Ovary (tissue), 9 donors: ENCODE data around the gene PLCB1. TPM values are rescaled to one million over a fixed set of nuclear protein-coding genes. Genes with fewer than 3 reads are reported as not detected.

Experiments used
- DNase-seq, 5 donors: peaks; one replicate each; pipeline ENCODE4 v3.0.0-alpha.2; 2019 to 2020
- H3K27ac ChIP-seq, 2 donors: fragments of 200-600 bp; one replicate each; pipeline versions ENCODE4 v1.5.1 to v1.8.0; 2019 to 2022
- H3K27me3 ChIP-seq: fragments of 200-600 bp; one replicate; pipeline ENCODE4 v1.8.0; 2022
- H3K36me3 ChIP-seq: fragments of 200-600 bp; sonication (generic); one replicate; pipeline ENCODE4 v1.5.1; 2019
- H3K4me1 ChIP-seq: one replicate; pipeline ENCODE4 v1.8.1; 2013; ENCODE audit warnings: mild to moderate bottlenecking, moderate library complexity; ENCODE audit not compliant: insufficient read depth
- H3K4me3 ChIP-seq: fragments of 200-600 bp; sonication (generic); one replicate; pipeline ENCODE4 v1.5.1; 2017
- H3K9me3 ChIP-seq, 2 donors: fragments of 200-600 bp in 1 of 2; sonication (generic) in 1 of 2; one replicate each; pipeline versions ENCODE4 v1.5.1 to v1.8.1; 2013 to 2019; ENCODE audit warnings: mild to moderate bottlenecking in 1 of 2, moderate library complexity in 1 of 2
- EP300 ChIP-seq: sonication (generic); formaldehyde crosslinking; IDR thresholded peaks from one replicate; pipeline ENCODE4 v1.6.1; 2017; ENCODE audit warnings: antibody characterized with exemption
- POLR2A ChIP-seq: fragments of 450-650 bp; IDR thresholded peaks from one replicate; pipeline ENCODE4 v1.6.1; 2017; ENCODE audit warnings: antibody characterized with exemption, mild to moderate bottlenecking, moderate library complexity
- WGBS, 3 donors: extraction: QIAGEN DNeasy Blood & Tissue Kit in 1 of 3; methylation state at CpG; one replicate each; pipeline versions ENCODE4 v1.1.5 to v1.1.7; 2013 to 2017; 5-methylcytosine and 5-hydroxymethylcytosine counted together
- intact Hi-C, 4 donors: fragments of 100-400 bp; cut with DNase I; formaldehyde crosslinking; loops; one replicate each; pipeline versions ENCODE4 v1.11.0 to v1.15.1; 2022 to 2023
- polyA plus RNA-seq, 2 donors: library from polyadenylated mRNA; stranded (reverse); fragments of 200-250 nt in 1 of 2; fragments of 350-450 nt in 1 of 2; fragmentation: Illumina TruSeq in 1 of 2; extraction: RNeasy Lipid Tissue Mini Kit (QIAGEN cat#74804) in 1 of 2; gene quantifications; one replicate each; pipeline ENCODE4 v1.2.3, GENCODE V29; 2013 to 2014
- total RNA-seq, 7 donors: library from RNA; depleted of rRNA in 2 of 7; stranded (reverse); fragments of >200 nt in 2 of 7; fragmentation: NEBNext Ultra II Directional in 3 of 7; extraction: Animal tissue kit (Norgen Biotek cat#: 25700) in 3 of 7; gene quantifications; one replicate each; pipeline versions ENCODE4 v1.1.0 to v1.2.4, GENCODE V29; 2016 to 2023
- TF ChIP-seq, protein P1 (sequence below), 3 donors: fragments of 450-650 bp in 2 of 3; fragments of 200-600 bp in 1 of 3; IDR thresholded peaks; one replicate each; pipeline versions ENCODE4 v1.5.1 to v1.8.0; 2016 to 2022; ENCODE audit warnings: antibody characterized with exemption in 3 of 3, mild to moderate bottlenecking in 1 of 3
- donor health status: DM: no; HTN: no; CAD: no; lungs with moderate emphysema.
- donor health status: DM: no; HTN: no; CAD: no.
- donor health status: Bipolar disorder and iron deficiency.
- donor health status: DM: yes; HTN: yes; CAD: no.
- donor health status: DM: no; HTN: no; CAD: no.
- donor health status: DM: yes; HTN: yes; CAD: no.

PLCB1 gene
- total and polyA plus RNA-seq, 9 donors, result 2.9 to 29.5 (median 9.0) TPM

DNA sequence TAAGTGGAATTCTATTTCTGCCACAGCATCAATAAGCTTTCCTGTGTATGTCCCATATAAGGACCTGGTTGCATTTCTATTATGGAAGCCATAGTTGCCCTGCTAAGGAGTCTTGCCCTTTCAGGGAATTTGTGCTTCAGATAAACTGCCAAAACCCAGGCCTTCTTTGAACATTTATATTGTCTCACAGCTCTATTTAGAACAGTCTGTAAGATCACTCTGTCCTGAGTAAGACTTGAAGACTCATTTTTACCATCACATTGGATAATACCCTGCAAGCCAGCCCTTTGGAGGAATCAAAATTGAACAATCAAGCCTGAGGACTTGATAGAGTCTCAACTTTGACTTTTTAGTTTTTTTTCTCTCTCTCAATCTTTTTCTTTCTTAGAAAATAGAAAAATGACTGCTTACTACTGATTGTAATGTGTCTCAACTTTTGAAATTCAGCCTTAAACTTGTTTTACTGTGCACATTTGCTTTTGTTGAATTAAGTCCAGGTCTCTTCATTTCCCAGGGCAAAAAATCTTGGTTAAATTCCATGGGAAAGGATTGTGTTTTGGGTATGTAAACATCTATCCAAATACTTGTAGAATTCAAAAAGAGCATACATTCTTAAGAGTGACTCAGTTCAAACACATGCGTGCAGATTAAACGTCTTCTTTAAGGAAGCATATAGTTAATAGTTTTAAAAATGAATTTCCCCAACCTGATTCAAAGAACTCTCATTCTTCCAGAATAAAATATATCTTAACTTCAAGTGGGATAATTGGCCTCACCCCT, 91.2 kb downstream of the PLCB1 start:
- 4 to 15% (median 9%) methylated on average over 2 of the region's 2 CpGs for WGBS, 3 donors
- TF ChIP-seq, protein P1, sequence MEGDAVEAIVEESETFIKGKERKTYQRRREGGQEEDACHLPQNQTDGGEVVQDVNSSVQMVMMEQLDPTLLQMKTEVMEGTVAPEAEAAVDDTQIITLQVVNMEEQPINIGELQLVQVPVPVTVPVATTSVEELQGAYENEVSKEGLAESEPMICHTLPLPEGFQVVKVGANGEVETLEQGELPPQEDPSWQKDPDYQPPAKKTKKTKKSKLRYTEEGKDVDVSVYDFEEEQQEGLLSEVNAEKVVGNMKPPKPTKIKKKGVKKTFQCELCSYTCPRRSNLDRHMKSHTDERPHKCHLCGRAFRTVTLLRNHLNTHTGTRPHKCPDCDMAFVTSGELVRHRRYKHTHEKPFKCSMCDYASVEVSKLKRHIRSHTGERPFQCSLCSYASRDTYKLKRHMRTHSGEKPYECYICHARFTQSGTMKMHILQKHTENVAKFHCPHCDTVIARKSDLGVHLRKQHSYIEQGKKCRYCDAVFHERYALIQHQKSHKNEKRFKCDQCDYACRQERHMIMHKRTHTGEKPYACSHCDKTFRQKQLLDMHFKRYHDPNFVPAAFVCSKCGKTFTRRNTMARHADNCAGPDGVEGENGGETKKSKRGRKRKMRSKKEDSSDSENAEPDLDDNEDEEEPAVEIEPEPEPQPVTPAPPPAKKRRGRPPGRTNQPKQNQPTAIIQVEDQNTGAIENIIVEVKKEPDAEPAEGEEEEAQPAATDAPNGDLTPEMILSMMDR (IDR thresholded peaks at IDR 0.05), result no peak
- TF ChIP-seq POLR2A (no peak), EP300 (no peak)
- Histone ChIP-seq H3K27me3 (no peaks in the 10 kb centered on the region), H3K9me3 (no peaks in the 10 kb centered on the region), H3K36me3 (no peaks in the 10 kb centered on the region), H3K4me1 (no peaks in the 10 kb centered on the region), H3K27ac (no peak overlapping the region), H3K4me3 (no peak overlapping the region)
- no peak for DNase-seq
- intact Hi-C loops, result no loop called here

DNA sequence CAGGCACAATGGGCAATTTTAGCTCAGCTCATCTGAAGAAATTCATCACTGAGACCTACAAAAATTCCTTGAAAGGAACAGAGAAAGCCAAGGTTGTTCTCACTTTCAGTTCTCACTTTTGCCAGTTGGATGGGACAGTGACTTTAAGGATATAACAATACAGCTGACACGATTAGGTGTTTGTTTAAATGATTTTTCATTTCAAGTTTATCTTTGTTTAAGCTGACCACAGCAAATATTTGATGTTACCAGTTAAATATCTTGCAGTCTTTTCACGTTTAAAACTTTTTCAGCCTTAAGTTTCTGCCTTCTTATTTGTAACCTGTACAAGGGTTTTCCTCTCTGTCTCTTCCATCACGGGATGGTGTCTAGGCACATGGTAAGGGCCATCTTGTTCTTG, 93.6 kb downstream of the PLCB1 start:
- Histone ChIP-seq H3K36me3 (no peaks in the 10 kb centered on the region), H3K27ac (no peak overlapping the region), H3K4me3 (no peak overlapping the region), H3K27me3 (no peaks in the 10 kb centered on the region), H3K9me3 (no peaks in the 10 kb centered on the region), H3K4me1 (no peaks in the 10 kb centered on the region)
- WGBS, 3 donors, result 41 to 61% (median 49%) methylated on average over 3 of the region's 3 CpGs
- TF ChIP-seq EP300 (no peak), POLR2A (no peak)
- TF ChIP-seq, protein P1 (IDR thresholded peaks at IDR 0.05), result no peak
- intact Hi-C loops, result no loop called here
- DNase-seq, result no peak

DNA sequence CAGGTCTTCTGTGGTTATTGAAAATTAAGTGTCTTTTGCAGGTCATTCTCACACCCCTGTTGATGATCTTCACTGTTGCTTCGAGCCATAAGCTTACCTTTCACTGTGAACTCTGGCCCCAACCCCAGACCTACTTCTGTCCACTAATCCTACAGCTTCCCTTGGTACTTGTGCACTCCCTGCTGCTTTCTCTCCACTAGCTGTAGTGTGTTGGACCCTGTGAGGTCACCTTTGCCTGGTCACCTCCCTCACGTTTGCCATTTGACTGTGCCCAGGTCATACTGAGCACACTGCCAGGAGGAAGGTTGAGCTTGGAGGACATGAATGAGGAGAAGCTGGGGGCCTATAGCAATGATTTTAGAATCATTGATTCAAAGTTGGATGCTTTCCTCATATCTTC, 94.0 kb downstream of the PLCB1 start:
- no peak for TF ChIP-seq EP300
- TF ChIP-seq, protein P1 (IDR thresholded peaks at IDR 0.05), result no peak
- no peak for TF ChIP-seq POLR2A
- Histone ChIP-seq H3K4me1 (no peaks in the 10 kb centered on the region), H3K27me3 (no peaks in the 10 kb centered on the region)

DNA sequence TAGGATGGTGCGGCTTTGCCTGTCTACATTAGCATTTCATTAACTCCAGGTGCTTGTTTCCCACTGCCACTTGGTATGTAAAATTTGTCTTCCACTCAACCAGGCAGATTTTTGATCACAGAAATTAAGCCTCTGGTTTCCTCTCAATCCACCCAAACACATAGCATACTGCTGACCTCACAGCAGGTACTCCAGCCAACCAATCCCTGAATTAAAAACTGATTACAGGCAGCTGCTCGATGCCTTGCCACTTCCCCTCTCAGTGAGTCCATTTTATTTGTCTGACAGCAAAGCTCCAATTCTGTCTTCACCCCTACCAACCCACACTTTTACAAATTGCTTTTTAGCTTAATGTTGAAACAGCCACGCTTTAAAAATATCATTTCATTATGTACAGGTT, 95.2 kb downstream of the PLCB1 start:
- intact Hi-C loops, result no loop called here
- Histone ChIP-seq H3K4me1 (no peaks in the 10 kb centered on the region), H3K27ac (no peak overlapping the region), H3K9me3 (no peaks in the 10 kb centered on the region), H3K36me3 (no peaks in the 10 kb centered on the region), H3K4me3 (no peak overlapping the region), H3K27me3 (no peaks in the 10 kb centered on the region)
- no peak for DNase-seq
- 87 to 93% (median 92%) methylated on average over 3 of the region's 3 CpGs for WGBS, 3 donors
- TF ChIP-seq, protein P1 (IDR thresholded peaks at IDR 0.05), result no peak
- TF ChIP-seq POLR2A (no peak), EP300 (no peak)

More for the DNA sequence above, 94.0 kb downstream of the PLCB1 start:
- no peaks in the 10 kb centered on the region for H3K36me3 ChIP-seq
- 94 to 98% (median 97%) methylated on average over 2 of the region's 2 CpGs for WGBS, 3 donors
- no peak overlapping the region for H3K4me3 ChIP-seq
- H3K9me3 ChIP-seq, result no peaks in the 10 kb centered on the region
- H3K27ac ChIP-seq, result no peak overlapping the region
- no peak for DNase-seq
- intact Hi-C loops, result no loop called here
